HG03520 (cell line): ENCODE data around the gene CHAT.

ENCODE experiments used
- ATAC-seq: cut with Tn5 transposase; IDR thresholded peaks from one replicate; pipeline ENCODE4 v1.9.1; 2021; ENCODE audit warnings: mild to moderate bottlenecking, moderate library complexity; ENCODE audit not compliant: unreplicated experiment

CHAT gene

DNA sequence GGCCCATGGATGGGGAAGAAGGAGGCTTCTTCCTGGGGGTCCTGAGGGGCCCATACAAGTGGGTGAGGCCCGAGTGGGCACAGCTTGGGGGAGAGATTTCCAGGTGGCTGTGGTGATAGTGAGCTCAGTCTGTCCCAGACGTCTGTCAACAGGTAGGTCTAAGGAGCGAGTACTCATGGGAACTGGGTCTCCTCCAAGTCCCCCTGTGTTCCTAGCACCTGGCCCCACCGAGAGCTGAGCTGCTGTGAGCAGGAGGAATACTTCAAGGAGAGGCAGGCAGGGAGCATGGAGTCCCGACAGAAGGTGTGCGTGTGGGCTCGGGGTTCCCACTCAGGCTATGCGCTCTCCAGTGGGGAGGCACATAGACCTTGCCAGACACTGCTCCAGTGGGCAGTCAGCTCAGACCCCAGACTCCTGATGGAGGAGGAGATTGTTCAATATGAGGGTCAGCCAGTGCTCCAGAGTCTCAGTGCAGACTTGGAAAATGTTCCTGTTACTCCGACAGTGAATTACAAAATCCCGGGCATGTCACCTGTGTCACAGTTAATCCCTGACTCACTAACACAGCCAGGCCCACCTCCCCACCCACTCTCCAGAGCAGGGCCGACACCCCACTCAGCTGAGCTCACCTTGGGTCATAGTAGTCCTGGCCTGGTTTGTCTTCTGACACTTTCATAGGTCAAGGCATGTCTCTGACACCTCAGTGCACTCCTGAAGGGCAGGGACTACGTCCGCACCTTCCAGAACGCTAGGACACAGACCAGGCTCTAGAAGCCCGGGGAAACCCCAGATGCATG lies 37.4 kb downstream of the CHAT start:
- ATAC-seq, result no peak

GRCh38 chr10:49651917-49652316 lies 38.1 kb downstream of the CHAT start:
- no peak for ATAC-seq

- ATAC-seq, result no peak
These were observed 38.8 kb downstream of the CHAT start for GRCh38 chr10:49652421-49653272.

DNA sequence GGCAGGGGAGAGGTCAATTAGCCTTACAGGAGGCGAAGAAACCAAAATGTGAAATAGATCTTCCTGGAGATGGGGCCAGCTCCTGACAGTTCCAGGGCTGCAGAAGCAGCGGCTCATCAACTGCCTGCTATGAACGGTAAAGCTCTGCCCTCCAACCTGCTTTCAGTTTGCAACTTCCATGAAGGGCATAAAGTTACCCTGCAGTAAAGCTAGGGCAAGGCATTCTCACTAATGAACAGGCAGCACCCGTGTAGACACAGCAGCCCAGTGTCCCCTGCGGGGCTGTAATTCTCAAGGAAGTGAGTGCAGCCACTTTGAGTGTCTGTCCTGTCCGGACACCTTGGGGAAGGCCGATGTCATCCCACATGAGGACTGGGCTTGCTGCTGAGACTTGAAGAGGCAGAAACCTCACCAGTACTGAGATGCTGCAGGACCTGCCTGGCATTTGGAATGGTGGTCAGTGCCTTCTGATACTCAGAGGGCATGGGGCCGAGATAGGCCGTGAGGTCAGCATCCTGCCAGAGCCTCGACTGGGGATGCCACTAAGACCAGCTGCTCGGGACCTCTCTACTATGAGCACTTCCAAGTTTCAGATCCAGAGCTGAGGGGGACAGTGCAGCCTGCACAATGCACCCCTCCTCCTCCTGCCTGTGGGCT lies 39.6 kb downstream of the CHAT start:
- ATAC-seq, result no peak

DNA sequence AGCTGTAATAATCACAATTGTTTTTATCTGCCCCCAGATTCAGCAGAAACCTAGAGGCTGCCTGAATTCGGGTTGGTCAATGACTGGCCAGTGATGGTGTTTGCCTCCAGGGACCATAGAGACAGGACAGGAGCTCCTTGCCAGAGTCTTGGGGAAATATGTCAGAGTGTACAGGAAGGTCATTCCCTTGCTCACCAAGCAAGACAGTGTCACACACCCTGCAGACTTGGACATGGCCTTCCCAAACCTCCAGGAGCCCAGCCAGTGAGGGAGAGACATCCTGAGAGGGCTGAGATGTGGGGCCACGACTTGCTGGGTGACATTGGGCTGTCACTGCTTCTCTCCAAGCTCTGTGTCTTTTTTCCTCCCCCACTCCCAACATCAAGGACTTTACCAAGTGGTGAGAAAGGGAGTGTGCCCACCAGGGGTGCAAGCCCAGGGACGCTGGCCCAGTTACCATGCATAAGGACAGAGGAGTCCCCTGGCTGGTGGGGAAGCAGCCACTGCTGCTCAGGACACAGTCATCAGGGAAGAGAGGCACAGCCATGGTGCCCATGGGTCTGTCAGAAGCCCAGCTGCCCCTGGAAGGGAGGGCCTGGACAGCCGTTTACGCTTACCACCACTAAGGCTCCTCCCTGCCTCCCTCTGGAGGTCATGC lies 40.3 kb downstream of the CHAT start:
- no peak for ATAC-seq

- no peak for ATAC-seq
These were observed 41.3 kb downstream of the CHAT start for GRCh38 chr10:49655099-49655498.

GRCh38 chr10:49656845-49657493 lies 43.1 kb downstream of the CHAT start:
- no peak for ATAC-seq

DNA sequence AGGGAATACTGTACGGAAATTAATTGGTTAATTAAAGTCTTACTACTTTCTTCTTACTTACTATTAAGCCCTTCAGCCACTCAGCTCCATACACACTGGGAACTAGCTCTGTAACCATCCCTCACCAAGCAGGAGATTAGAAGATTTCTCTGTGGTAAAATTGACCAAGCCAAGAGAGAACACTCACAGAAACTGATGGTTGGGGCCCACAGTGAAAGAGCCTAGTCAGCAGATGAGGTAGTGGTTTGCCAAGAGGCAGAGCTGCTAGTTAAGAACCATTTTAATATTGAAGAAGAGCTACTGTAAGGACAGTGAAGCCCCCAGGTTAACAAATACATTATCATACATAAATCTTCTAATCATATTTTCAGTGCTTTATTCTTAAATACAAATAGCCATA lies 43.8 kb downstream of the CHAT start:
- no peak for ATAC-seq

GRCh38 chr10:49661140-49661856 lies 47.5 kb downstream of the CHAT start:
- no peak for ATAC-seq

- no peak for ATAC-seq
These were observed 48.5 kb downstream of the CHAT start for GRCh38 chr10:49662169-49662830.

DNA sequence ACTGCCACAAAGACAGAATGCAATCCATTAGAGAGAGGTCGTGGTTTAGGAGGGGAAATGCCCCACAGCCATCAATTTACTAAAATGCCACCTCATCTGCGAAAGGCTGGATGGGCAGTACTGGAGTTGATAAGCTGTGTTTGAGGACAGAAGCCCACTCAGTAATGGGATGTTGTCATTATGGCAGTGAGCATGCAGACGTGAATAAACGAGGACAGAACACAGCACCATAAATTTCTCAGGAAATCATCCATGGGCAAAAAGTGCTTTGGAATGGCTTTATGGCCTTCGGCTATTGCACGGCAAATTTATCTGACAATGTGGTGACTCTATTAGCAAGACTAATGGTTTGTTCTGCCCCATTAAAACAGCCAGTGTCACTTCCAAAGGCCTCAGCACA lies 49.8 kb downstream of the CHAT start:
- no peak for ATAC-seq

DNA sequence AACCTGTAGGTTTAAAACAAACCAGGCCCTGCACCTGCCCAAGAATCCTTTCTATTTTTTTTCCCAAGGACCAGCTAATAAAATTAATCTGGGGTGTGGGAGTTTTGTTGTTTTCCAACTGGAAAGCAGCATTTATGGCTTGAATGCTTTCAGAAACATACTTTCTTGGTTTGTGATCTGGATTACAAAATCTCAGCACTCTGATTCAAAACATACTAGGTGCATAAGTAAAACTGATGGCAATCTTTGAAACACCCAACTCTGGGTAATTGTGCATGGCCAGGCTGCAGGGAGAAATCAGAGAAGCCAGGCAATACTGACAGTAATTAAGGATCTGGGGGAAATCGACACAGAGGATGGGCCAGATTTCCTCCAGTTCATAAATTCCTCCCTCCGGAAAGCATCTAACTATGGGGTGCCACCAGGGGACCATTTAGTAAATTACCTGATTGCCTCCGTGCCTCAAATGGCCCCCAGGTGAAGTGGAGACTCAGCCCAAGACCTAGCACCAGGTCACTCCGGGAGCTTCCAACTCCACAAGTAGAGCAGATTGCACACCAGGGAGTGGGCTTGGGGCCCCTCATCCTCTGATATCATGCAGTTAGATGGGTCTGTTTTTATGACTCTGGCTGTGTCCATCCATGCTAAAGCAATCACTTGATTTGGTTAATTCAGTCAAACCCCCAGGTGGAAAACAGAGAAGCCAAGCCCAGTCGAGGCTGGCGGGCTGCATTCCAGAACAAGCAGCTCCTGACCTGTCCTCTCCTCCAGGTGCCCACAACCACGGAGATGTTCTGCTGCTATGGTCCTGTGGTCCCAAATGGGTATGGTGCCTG lies 50.4 kb downstream of the CHAT start:
- ATAC-seq, result no peak

DNA sequence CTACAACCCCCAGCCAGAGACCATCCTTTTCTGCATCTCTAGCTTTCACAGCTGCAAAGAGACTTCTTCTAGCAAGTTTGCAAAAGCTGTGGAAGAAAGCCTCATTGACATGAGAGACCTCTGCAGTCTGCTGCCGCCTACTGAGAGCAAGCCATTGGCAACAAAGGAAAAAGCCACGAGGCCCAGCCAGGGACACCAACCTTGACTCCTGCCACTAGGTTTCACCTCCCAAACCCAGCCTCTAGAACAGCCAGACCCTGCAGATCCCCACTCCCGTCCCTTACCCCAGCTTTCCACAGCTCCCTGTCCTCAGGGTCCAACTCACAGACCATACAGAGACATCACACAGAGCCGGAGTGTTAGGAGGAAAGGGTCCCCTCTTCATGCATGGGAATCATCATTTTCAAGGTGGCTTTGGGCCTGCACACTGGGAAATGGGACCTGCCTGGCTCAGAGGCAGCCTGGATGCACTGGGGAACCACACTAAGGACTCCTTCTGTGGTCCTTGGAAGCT lies 51.1 kb downstream of the CHAT start:
- no peak for ATAC-seq

- no peak for ATAC-seq
These were observed 52.3 kb downstream of the CHAT start for GRCh38 chr10:49666054-49666615.

- no peak for ATAC-seq
These were observed 52.8 kb downstream of the CHAT start for GRCh38 chr10:49666685-49667084.

GRCh38 chr10:49667991-49668390 lies 54.2 kb downstream of the CHAT start:
- ATAC-seq, result no peak

DNA sequence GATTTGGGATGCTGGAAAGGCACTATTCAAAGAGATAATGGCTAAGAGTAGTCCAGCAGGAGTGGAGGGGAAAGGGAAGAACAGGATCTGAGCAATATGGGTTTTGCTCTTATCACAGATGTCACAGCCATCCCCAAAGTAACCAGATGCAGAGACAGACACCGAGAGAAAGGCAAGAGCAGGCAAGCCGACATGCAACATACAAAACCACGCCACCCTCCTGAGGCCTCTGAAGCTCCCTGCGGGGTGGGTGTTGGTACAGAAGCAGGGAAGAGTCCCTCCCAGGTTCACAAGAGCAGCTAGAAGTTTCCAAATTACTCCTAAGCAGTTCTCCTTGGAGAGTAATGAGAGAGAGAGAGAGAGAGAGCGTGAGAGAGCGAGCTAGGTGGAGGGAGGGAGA lies 54.8 kb downstream of the CHAT start:
- ATAC-seq, result no peak
